HG03064 (cell line): ENCODE measurements around the gene INTS1.
A peak's percentile ranks its signal among the peaks of the same experiment; 100 is the strongest.

Experiments used
- ATAC-seq: cut with Tn5 transposase; IDR thresholded peaks from one replicate; pipeline ENCODE4 v1.9.1; 2021; ENCODE audit warnings: low read depth; ENCODE audit not compliant: unreplicated experiment

Gene INTS1

DNA sequence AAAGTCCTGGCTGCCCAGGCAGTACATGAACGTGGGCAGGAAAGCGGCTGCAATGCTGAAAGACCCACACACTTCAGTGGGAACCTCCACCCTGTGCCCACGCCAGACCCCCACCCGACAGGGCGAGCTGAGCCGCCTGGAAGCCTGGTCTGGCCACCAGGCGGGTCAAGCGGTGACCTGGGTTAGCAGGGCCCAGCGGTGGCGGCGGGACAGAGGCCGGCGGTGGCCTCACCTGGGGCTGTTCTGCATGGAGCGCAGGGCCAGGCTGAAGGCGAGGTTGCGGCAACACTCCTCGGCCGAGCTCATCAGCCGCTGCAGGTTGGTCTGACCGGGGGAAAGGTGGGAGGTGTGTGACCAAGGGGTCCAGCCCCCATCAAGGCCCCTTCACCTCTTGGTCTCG is 33.3 kb downstream of the INTS1 start:
- ATAC-seq = no peak

DNA sequence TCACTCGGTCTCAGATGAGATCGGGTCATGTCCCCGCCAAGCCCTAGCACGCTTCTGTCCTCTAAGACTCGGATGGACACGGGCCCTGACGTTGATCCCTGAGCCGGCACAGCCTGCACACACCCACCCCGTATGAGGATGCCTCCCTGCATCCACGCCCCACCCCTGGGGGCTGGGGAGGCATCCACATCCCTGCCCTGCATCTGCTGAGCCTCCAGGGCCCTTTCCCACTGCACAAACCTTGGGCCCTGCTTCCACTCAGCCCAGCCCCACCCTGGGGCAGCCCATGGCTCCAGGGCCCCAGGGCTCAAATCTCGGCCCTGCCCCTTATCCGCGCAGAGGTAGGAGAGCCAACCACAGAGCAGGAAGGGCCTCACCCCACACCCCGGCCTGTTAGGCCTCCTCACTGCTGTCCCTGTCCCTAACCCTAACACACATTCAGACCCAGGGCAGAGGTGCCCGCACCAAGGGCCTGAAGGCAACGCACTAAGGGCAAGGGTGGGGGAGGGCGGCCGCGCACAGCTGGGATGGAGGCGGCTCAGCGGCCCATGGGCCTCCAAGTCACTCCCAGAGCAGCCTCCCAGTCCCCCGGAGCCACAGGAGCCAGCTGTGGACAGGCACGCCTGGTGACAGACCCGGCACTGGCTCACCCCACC is 35.4 kb downstream of the INTS1 start:
- ATAC-seq = no peak

- ATAC-seq = no peak
Measured at GRCh38 chr7:1468203-1468602, 36.0 kb downstream of the INTS1 start.

GRCh38 chr7:1466524-1467271 is 37.5 kb downstream of the INTS1 start:
- no peak for ATAC-seq

- no peak for ATAC-seq
Measured at GRCh38 chr7:1464694-1465093, 39.5 kb downstream of the INTS1 start.

GRCh38 chr7:1463676-1464223 is 40.4 kb downstream of the INTS1 start:
- no peak for ATAC-seq

GRCh38 chr7:1461646-1462375 is 42.4 kb downstream of the INTS1 start:
- ATAC-seq = no peak

- no peak for ATAC-seq
Measured at GRCh38 chr7:1460821-1461645, 43.2 kb downstream of the INTS1 start.

DNA sequence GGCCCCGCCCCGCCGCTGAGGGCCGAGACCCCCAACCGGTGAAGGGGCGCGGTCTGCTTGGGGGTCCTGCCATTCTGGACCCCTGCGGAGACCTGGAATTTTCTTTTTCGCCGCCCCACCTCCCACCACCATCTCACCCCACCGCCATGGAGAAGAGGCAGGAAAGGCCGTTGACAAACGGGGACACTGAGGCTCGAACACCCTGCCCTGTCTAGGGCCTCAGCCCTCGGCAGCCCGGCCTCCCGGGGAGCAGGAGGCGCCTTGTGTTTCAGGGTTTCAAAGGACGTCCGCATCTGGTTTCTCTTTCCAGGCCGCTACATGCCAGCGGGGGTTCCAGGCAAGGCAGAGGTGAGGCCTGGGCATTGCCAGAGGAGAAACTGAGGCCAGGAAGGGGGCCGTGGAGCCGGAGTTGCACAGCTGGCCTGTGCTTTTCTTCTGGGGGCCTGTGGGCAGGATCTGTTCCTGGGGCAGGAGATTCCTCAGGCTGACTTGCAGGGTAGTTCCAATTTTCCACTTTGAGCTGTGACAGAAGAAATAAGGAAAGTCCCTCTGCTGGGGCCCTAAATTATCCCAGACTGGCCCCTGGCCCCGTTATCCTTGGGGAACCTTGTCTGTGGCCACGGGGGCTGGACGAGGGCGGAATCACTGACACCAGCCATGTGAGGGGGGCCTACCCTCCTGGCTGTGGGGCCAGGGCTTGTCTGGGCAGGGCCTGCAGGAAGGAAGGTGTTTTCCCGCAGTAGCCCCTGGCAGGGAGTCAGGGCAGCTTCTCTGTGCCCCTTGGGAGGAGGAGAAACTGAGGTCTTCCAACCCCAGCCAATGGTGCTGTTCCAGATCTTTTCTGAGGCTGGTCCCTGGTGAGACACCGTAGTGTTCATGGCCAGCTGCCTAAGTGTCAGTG is 44.0 kb downstream of the INTS1 start:
- no peak for ATAC-seq

GRCh38 chr7:1459512-1459892 is 44.7 kb downstream of the INTS1 start:
- peak; percentile 87 for ATAC-seq

GRCh38 chr7:1458683-1459511 is 45.3 kb downstream of the INTS1 start, which contains the start of gene MICALL2:
Gene MICALL2, minus strand, starts transcription at chr7:1459470. Its CDS starts 144 bp downstream, at chr7:1459326.
- peak; percentile 12 for ATAC-seq

GRCh38 chr7:1457949-1458682 is 46.1 kb downstream of the INTS1 start:
- no peak for ATAC-seq

GRCh38 chr7:1457059-1457948 is 46.9 kb downstream of the INTS1 start:
- no peak for ATAC-seq

GRCh38 chr7:1455955-1456354 is 48.2 kb downstream of the INTS1 start:
- ATAC-seq = no peak

DNA sequence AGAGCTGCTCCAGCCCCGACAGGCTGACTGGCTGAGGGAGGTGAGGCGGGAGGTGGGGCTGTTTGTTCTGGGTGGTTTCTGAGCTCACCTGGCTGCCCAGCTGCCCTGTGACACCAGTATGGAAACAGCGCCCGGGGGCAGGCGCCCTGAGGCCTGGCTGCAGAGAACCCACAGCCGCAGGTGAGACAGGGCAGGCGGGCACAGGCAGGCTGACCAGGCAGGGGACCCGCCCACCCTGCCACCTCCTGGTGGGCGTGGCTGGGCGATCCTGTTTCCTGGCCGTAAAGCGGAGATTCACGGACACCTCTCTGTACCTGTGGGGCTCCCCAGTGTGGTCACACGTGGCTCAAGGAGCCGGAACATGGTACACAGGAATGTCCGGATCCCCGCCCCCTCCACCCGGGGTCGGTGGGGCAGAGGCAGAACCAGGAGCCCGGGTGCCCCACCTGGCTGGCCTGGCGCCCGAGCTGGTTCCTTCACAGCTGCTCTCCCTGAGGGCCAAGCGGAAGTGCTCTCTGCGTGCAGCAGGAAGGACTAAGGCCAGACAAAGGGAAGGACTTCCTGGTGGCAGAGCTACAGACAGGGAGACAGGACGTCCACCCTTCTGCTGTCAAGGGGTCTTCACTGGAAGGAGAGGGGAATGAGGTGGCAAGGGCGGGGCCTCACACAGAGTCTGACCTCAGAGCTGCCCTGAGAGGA is 48.8 kb downstream of the INTS1 start:
- no peak for ATAC-seq

- ATAC-seq = no peak
Measured at GRCh38 chr7:1454542-1454941, 49.6 kb downstream of the INTS1 start.
